Mesenchymal stem cell (in vitro differentiated cells and primary cell): ENCODE data around the gene SCO1.

Experiments
- DNase-seq: peaks from one replicate; pipeline ENCODE4 v3.0.0-alpha.2; 2013
- H2AFZ ChIP-seq: one replicate; pipeline ENCODE4 v1.6.1; 2013; ENCODE audit warnings: low read depth, mild to moderate bottlenecking, control low read depth, inconsistent platforms, low read length, moderate library complexity
- H2AK5ac ChIP-seq: 2 replicates; pipeline ENCODE4 v1.6.1; 2013; ENCODE audit warnings: low read length, moderate library complexity, mild to moderate bottlenecking, inconsistent platforms; ENCODE audit not compliant: severe bottlenecking
- H2BK120ac ChIP-seq: one replicate; pipeline ENCODE4 v1.6.1; 2013; ENCODE audit warnings: low read depth, mild to moderate bottlenecking, inconsistent platforms, low read length, moderate library complexity
- H2BK12ac ChIP-seq, 2 experiments: one replicate each; pipeline ENCODE4 v1.6.1; 2013; ENCODE audit warnings: inconsistent platforms in 2 of 2, low read length in 2 of 2, mild to moderate bottlenecking in 2 of 2, moderate library complexity in 2 of 2, control low read depth in 1 of 2
- H2BK15ac ChIP-seq: one replicate; pipeline ENCODE4 v1.6.1; 2013; ENCODE audit warnings: mild to moderate bottlenecking, low read depth, inconsistent platforms; ENCODE audit not compliant: poor library complexity, severe bottlenecking
- H2BK5ac ChIP-seq: 2 replicates; pipeline ENCODE4 v1.6.1; 2013; ENCODE audit warnings: low read depth, mild to moderate bottlenecking, low read length, control low read depth, inconsistent platforms; ENCODE audit not compliant: poor library complexity, severe bottlenecking
- H3K14ac ChIP-seq, 2 experiments: one replicate each; pipeline ENCODE4 v1.6.1; 2013; ENCODE audit warnings: inconsistent platforms in 2 of 2, low read length in 2 of 2, control low read depth in 1 of 2, mild to moderate bottlenecking in 1 of 2, moderate library complexity in 1 of 2
- H3K18ac ChIP-seq, 2 experiments: one replicate each; pipeline ENCODE4 v1.6.1; 2013; ENCODE audit warnings: inconsistent platforms in 2 of 2, low read length in 2 of 2, control low read depth in 1 of 2, low read depth in 1 of 2, mild to moderate bottlenecking in 1 of 2
- H3K23ac ChIP-seq, 2 experiments: one replicate each; pipeline ENCODE4 v1.6.1; 2013; ENCODE audit warnings: inconsistent platforms in 2 of 2, low read length in 2 of 2, mild to moderate bottlenecking in 2 of 2, moderate library complexity in 2 of 2, control low read depth in 1 of 2
- H3K27ac ChIP-seq: 2 replicates; pipeline ENCODE4 v1.5.1; 2013; ENCODE audit warnings: mild to moderate bottlenecking, moderate library complexity, low read length, control low read depth, inconsistent platforms; ENCODE audit not compliant: poor library complexity, severe bottlenecking
- H3K27me3 ChIP-seq, 2 experiments: 2 replicates each; pipeline versions ENCODE4 v1.6.1 to v1.7.0; 2013; ENCODE audit warnings: low read length in 2 of 2, mild to moderate bottlenecking in 2 of 2, moderate library complexity in 2 of 2, control low read depth in 1 of 2, inconsistent platforms in 1 of 2; ENCODE audit not compliant: control insufficient read depth in 1 of 2, insufficient read depth in 1 of 2
- H3K36me3 ChIP-seq, 2 experiments: 2 replicates each; pipeline versions ENCODE4 v1.6.1 to v1.7.0; 2013; ENCODE audit warnings: low read length in 2 of 2, control low read depth in 1 of 2, inconsistent platforms in 1 of 2, low read depth in 1 of 2, mild to moderate bottlenecking in 1 of 2; ENCODE audit not compliant: insufficient read depth in 2 of 2, control insufficient read depth in 1 of 2
- H3K4ac ChIP-seq, 2 experiments: one replicate each; pipeline ENCODE4 v1.6.1; 2013; ENCODE audit warnings: inconsistent platforms in 2 of 2, low read length in 2 of 2, mild to moderate bottlenecking in 2 of 2, moderate library complexity in 2 of 2, control low read depth in 1 of 2, low read depth in 1 of 2
- H3K4me1 ChIP-seq: 2 replicates; pipeline ENCODE4 v1.6.1; 2013; ENCODE audit warnings: low read depth, low read length, control low read depth; ENCODE audit not compliant: control insufficient read depth, insufficient read depth
- H3K4me2 ChIP-seq: 2 replicates; pipeline ENCODE4 v1.6.1; 2013; ENCODE audit warnings: low read length, mild to moderate bottlenecking, inconsistent platforms; ENCODE audit not compliant: poor library complexity, severe bottlenecking
- H3K4me3 ChIP-seq, 2 experiments: 2 replicates each; pipeline versions ENCODE4 v1.5.1 to v1.7.0; 2013; ENCODE audit warnings: low read length in 2 of 2, mild to moderate bottlenecking in 2 of 2, control low read depth in 1 of 2, low read depth in 1 of 2; ENCODE audit not compliant: insufficient read depth in 1 of 2
- H3K79me1 ChIP-seq: replicated peaks from 2 replicates; pipeline ENCODE4 v1.6.1; 2013; ENCODE audit warnings: mild to moderate bottlenecking, control low read depth, low read length, inconsistent platforms; ENCODE audit not compliant: poor library complexity, severe bottlenecking
- H3K9ac ChIP-seq: 2 replicates; pipeline ENCODE4 v1.7.0; 2013; ENCODE audit warnings: mild to moderate bottlenecking, low read length, moderate library complexity
- H3K9me3 ChIP-seq: 2 replicates; pipeline ENCODE4 v1.7.0; 2013; ENCODE audit warnings: mild to moderate bottlenecking, low read length; ENCODE audit not compliant: control insufficient read depth
- H4K8ac ChIP-seq: one replicate; pipeline ENCODE4 v1.6.1; 2013; ENCODE audit warnings: inconsistent platforms, mild to moderate bottlenecking, low read length, moderate library complexity
- H4K91ac ChIP-seq: one replicate; pipeline ENCODE4 v1.6.1; 2013; ENCODE audit warnings: mild to moderate bottlenecking, low read length, inconsistent platforms
- WGBS: methylation state at CpG from one replicate; pipeline ENCODE4 v1.1.7; 2013; ENCODE audit warnings: mixed read lengths; 5-methylcytosine and 5-hydroxymethylcytosine counted together

The SCO1 gene

GRCh38 chr17:10652984-10653659, 44.2 kb downstream of the SCO1 start:
- Histone ChIP-seq H3K36me3 (peaks cover 0 to 3% of the 10 kb centered on the region in 2 experiments), H4K91ac (no peak overlapping the region), H2BK15ac (no peak overlapping the region), H3K4me1 (peaks cover 2% of the 10 kb centered on the region), H3K9ac (no peak overlapping the region), H3K79me1 (no peaks in the 10 kb centered on the region), H2BK120ac (no peak overlapping the region), H3K18ac (no peak overlapping the region), H3K27me3 (peaks cover 0 to 3% of the 10 kb centered on the region in 2 experiments), H3K4me2 (no peak overlapping the region), H3K4me3 (no peak overlapping the region), H3K23ac (no peak overlapping the region), H2AFZ (no peak overlapping the region), H3K14ac (no peak overlapping the region), H2BK5ac (no peak overlapping the region), H3K4ac (no peak overlapping the region), H4K8ac (no peak overlapping the region), H2AK5ac (no peak overlapping the region), H3K9me3 (no peaks in the 10 kb centered on the region), H2BK12ac (no peak overlapping the region), H3K27ac (no peak overlapping the region)
- WGBS = 92% methylated on average over 11 of the region's 11 CpGs
- no peak for DNase-seq

- Histone ChIP-seq H2AFZ (no peak overlapping the region), H4K91ac (no peak overlapping the region), H3K27me3 (peaks cover 0 to 3% of the 10 kb centered on the region in 2 experiments), H3K79me1 (no peaks in the 10 kb centered on the region), H3K4me3 (no peak overlapping the region), H2BK12ac (no peak overlapping the region), H2BK5ac (no peak overlapping the region), H2BK120ac (no peak overlapping the region), H3K9ac (no peak overlapping the region), H3K9me3 (no peaks in the 10 kb centered on the region), H4K8ac (no peak overlapping the region), H3K14ac (no peak overlapping the region), H3K36me3 (peaks cover 0 to 3% of the 10 kb centered on the region in 2 experiments), H2AK5ac (no peak overlapping the region), H2BK15ac (no peak overlapping the region), H3K18ac (no peak overlapping the region), H3K27ac (no peak overlapping the region), H3K4ac (no peak overlapping the region), H3K4me2 (no peak overlapping the region), H3K23ac (no peak overlapping the region), H3K4me1 (peaks cover 2% of the 10 kb centered on the region)
- DNase-seq = no peak
- 65% methylated on average over 8 of the region's 9 CpGs for WGBS
Observed at GRCh38 chr17:10651927-10652326, 45.4 kb downstream of the SCO1 start.

GRCh38 chr17:10649602-10650001, 47.7 kb downstream of the SCO1 start:
- H3K4me3 ChIP-seq = no peak overlapping the region
- H3K79me1 ChIP-seq = no peaks in the 10 kb centered on the region
- no peak overlapping the region for H3K27ac ChIP-seq
- no peaks in the 10 kb centered on the region for H3K9me3 ChIP-seq
- H3K27me3 ChIP-seq = peaks cover 0 to 3% of the 10 kb centered on the region in 2 experiments
- no peak for DNase-seq
- no peak overlapping the region for H2BK12ac ChIP-seq
- WGBS = 84% methylated on average over 4 of the region's 5 CpGs
- H3K4ac ChIP-seq = no peak overlapping the region
- no peak overlapping the region for H2BK120ac ChIP-seq
- no peak overlapping the region for H3K23ac ChIP-seq
- no peak overlapping the region for H3K14ac ChIP-seq
- peaks cover 0 to 2% of the 10 kb centered on the region in 2 experiments for H3K36me3 ChIP-seq
- no peak overlapping the region for H4K8ac ChIP-seq
- no peak overlapping the region for H2BK5ac ChIP-seq
- no peak overlapping the region for H4K91ac ChIP-seq
- H3K4me2 ChIP-seq = no peak overlapping the region
- H3K4me1 ChIP-seq = peaks cover 2% of the 10 kb centered on the region
- no peak overlapping the region for H3K9ac ChIP-seq
- no peak overlapping the region for H2AK5ac ChIP-seq
- no peak overlapping the region for H2AFZ ChIP-seq
- no peak overlapping the region for H3K18ac ChIP-seq
- H2BK15ac ChIP-seq = no peak overlapping the region

GRCh38 chr17:10648956-10649355, 48.4 kb downstream of the SCO1 start:
- H3K23ac ChIP-seq = no peak overlapping the region
- H3K18ac ChIP-seq = no peak overlapping the region
- H3K9ac ChIP-seq = no peak overlapping the region
- 85% methylated on average over 3 of the region's 3 CpGs for WGBS
- peak; percentile 9 for DNase-seq
- no peak overlapping the region for H3K27ac ChIP-seq
- no peak overlapping the region for H3K4me3 ChIP-seq
- no peak overlapping the region for H4K91ac ChIP-seq
- H2BK12ac ChIP-seq = no peak overlapping the region
- no peak overlapping the region for H2BK120ac ChIP-seq
- no peak overlapping the region for H3K4me2 ChIP-seq
- no peak overlapping the region for H4K8ac ChIP-seq
- no peak overlapping the region for H2AFZ ChIP-seq
- H2AK5ac ChIP-seq = no peak overlapping the region
- no peaks in the 10 kb centered on the region for H3K79me1 ChIP-seq
- no peak overlapping the region for H2BK15ac ChIP-seq
- no peak overlapping the region for H3K14ac ChIP-seq
- H3K4me1 ChIP-seq = peaks cover 2% of the 10 kb centered on the region
- peaks cover 0 to 3% of the 10 kb centered on the region in 2 experiments for H3K27me3 ChIP-seq
- no peak overlapping the region for H3K4ac ChIP-seq
- no peaks in the 10 kb centered on the region for H3K9me3 ChIP-seq
- no peak overlapping the region for H2BK5ac ChIP-seq
- H3K36me3 ChIP-seq = peaks cover 0 to 7% of the 10 kb centered on the region in 2 experiments
